ENCODE data around the gene ZC3H4.
A peak's percentile ranks its signal among the peaks of the same experiment; 100 is the strongest.
"Not testable (repeated sequence)": the region's sequence is repeated elsewhere in the genome, so short reads cannot be mapped to it uniquely, and the experiment has no call there.

The ZC3H4 gene

GRCh38 chr19:47067215-47067847 lies 46.2 kb downstream of the ZC3H4 start:
- Mint-ChIP-seq H3K4me3 (no peak overlapping the region), H3K27me3 (no peaks in the 10 kb centered on the region), H3K4me1 (ENCODE audit: low read depth) (no peaks in the 10 kb centered on the region), H3K27ac (no peak overlapping the region), H3K9me3 (no peaks in the 10 kb centered on the region), H3K36me3 (ENCODE audit: low read depth) (peaks cover 36% of the 10 kb centered on the region)

GRCh38 chr19:47066376-47067214 lies 47.0 kb downstream of the ZC3H4 start:
- H3K4me1 Mint-ChIP-seq (ENCODE audit: low read depth): no peaks in the 10 kb centered on the region
- no peaks in the 10 kb centered on the region for H3K9me3 Mint-ChIP-seq
- H3K27ac Mint-ChIP-seq: no peak overlapping the region
- H3K27me3 Mint-ChIP-seq: no peaks in the 10 kb centered on the region
- peaks cover 33% of the 10 kb centered on the region for H3K36me3 Mint-ChIP-seq (ENCODE audit: low read depth)
- no peak overlapping the region for H3K4me3 Mint-ChIP-seq

- no peaks in the 10 kb centered on the region for H3K4me1 Mint-ChIP-seq (ENCODE audit: low read depth)
- H3K36me3 Mint-ChIP-seq (ENCODE audit: low read depth): peaks cover 20% of the 10 kb centered on the region
- no peaks in the 10 kb centered on the region for H3K9me3 Mint-ChIP-seq
- H3K4me3 Mint-ChIP-seq: no peak overlapping the region
- H3K27me3 Mint-ChIP-seq: no peaks in the 10 kb centered on the region
- H3K27ac Mint-ChIP-seq: no peak overlapping the region
Measured at GRCh38 chr19:47065242-47065641, 48.3 kb downstream of the ZC3H4 start.

GRCh38 chr19:47063874-47064273 lies 49.7 kb downstream of the ZC3H4 start:
- no peaks in the 10 kb centered on the region for H3K27me3 Mint-ChIP-seq
- no peak overlapping the region for H3K4me3 Mint-ChIP-seq
- H3K9me3 Mint-ChIP-seq: no peaks in the 10 kb centered on the region
- no peak overlapping the region for H3K27ac Mint-ChIP-seq
- peaks cover 15% of the 10 kb centered on the region for H3K36me3 Mint-ChIP-seq (ENCODE audit: low read depth)
- H3K4me1 Mint-ChIP-seq (ENCODE audit: low read depth): no peaks in the 10 kb centered on the region

GRCh38 chr19:47058621-47059022 lies 55.0 kb downstream of the ZC3H4 start:
- Mint-ChIP-seq H3K27ac (no peak overlapping the region), H3K4me3 (no peak overlapping the region), H3K27me3 (no peaks in the 10 kb centered on the region), H3K9me3 (no peaks in the 10 kb centered on the region), H3K4me1 (ENCODE audit: low read depth) (no peaks in the 10 kb centered on the region), H3K36me3 (ENCODE audit: low read depth) (no peaks in the 10 kb centered on the region)

- H3K27me3 Mint-ChIP-seq: no peaks in the 10 kb centered on the region
- no peaks in the 10 kb centered on the region for H3K4me1 Mint-ChIP-seq (ENCODE audit: low read depth)
- H3K4me3 Mint-ChIP-seq: no peak overlapping the region
- H3K36me3 Mint-ChIP-seq (ENCODE audit: low read depth): no peaks in the 10 kb centered on the region
- no peaks in the 10 kb centered on the region for H3K9me3 Mint-ChIP-seq
- no peak overlapping the region for H3K27ac Mint-ChIP-seq
Measured at GRCh38 chr19:47057328-47057727, 56.2 kb downstream of the ZC3H4 start.

GRCh38 chr19:47056411-47056810 lies 57.2 kb downstream of the ZC3H4 start:
- H3K4me1 Mint-ChIP-seq (ENCODE audit: low read depth): no peaks in the 10 kb centered on the region
- H3K27ac Mint-ChIP-seq: no peak overlapping the region

GRCh38 chr19:47050562-47050961 lies 63.0 kb downstream of the ZC3H4 start:
- not testable (repeated sequence) for H3K27ac Mint-ChIP-seq; H3K4me3 Mint-ChIP-seq; H3K4me1 Mint-ChIP-seq (ENCODE audit: low read depth); H3K36me3 Mint-ChIP-seq (ENCODE audit: low read depth); H3K9me3 Mint-ChIP-seq; H3K27me3 Mint-ChIP-seq

More at GRCh38 chr19:47056411-47056810, 57.2 kb downstream of the ZC3H4 start:
- Mint-ChIP-seq H3K36me3 (ENCODE audit: low read depth) (no peaks in the 10 kb centered on the region), H3K9me3 (no peaks in the 10 kb centered on the region), H3K27me3 (no peaks in the 10 kb centered on the region), H3K4me3 (no peak overlapping the region)

- no peaks in the 10 kb centered on the region for H3K36me3 Mint-ChIP-seq (ENCODE audit: low read depth)
- no peaks in the 10 kb centered on the region for H3K27me3 Mint-ChIP-seq
- H3K27ac Mint-ChIP-seq: peak overlapping the region; percentile 49
- H3K9me3 Mint-ChIP-seq: no peaks in the 10 kb centered on the region
- peaks cover 9% of the 10 kb centered on the region for H3K4me1 Mint-ChIP-seq (ENCODE audit: low read depth)
- peak overlapping the region; percentile 96 for H3K4me3 Mint-ChIP-seq
Measured at GRCh38 chr19:47049307-47049700, 64.3 kb downstream of the ZC3H4 start.

GRCh38 chr19:47047763-47048405 lies 65.7 kb downstream of the ZC3H4 start:
- Mint-ChIP-seq H3K36me3 (ENCODE audit: low read depth) (no peaks in the 10 kb centered on the region), H3K27ac (peak overlapping the region; percentile 88), H3K4me1 (ENCODE audit: low read depth) (peaks cover 9% of the 10 kb centered on the region), H3K27me3 (no peaks in the 10 kb centered on the region), H3K9me3 (no peaks in the 10 kb centered on the region), H3K4me3 (peak overlapping the region; percentile 96)

GRCh38 chr19:47047272-47047762 lies 66.3 kb downstream of the ZC3H4 start:
- Mint-ChIP-seq H3K27ac (peak overlapping the region; percentile 66), H3K27me3 (no peaks in the 10 kb centered on the region), H3K4me3 (peak overlapping the region; percentile 96), H3K9me3 (no peaks in the 10 kb centered on the region), H3K4me1 (ENCODE audit: low read depth) (peaks cover 9% of the 10 kb centered on the region), H3K36me3 (ENCODE audit: low read depth) (no peaks in the 10 kb centered on the region)

- H3K27ac Mint-ChIP-seq: no peak overlapping the region
- H3K9me3 Mint-ChIP-seq: no peaks in the 10 kb centered on the region
- no peaks in the 10 kb centered on the region for H3K27me3 Mint-ChIP-seq
- H3K4me1 Mint-ChIP-seq (ENCODE audit: low read depth): peaks cover 9% of the 10 kb centered on the region
- no peak overlapping the region for H3K4me3 Mint-ChIP-seq
- H3K36me3 Mint-ChIP-seq (ENCODE audit: low read depth): no peaks in the 10 kb centered on the region
Measured at GRCh38 chr19:47045867-47046470, 67.6 kb downstream of the ZC3H4 start.

GRCh38 chr19:47044946-47045866 lies 68.4 kb downstream of the ZC3H4 start:
- H3K4me1 Mint-ChIP-seq (ENCODE audit: low read depth): peaks cover 9% of the 10 kb centered on the region
- H3K9me3 Mint-ChIP-seq: no peaks in the 10 kb centered on the region
- H3K27me3 Mint-ChIP-seq: no peaks in the 10 kb centered on the region
- H3K27ac Mint-ChIP-seq: no peak overlapping the region
- H3K4me3 Mint-ChIP-seq: no peak overlapping the region
- H3K36me3 Mint-ChIP-seq (ENCODE audit: low read depth): no peaks in the 10 kb centered on the region

GRCh38 chr19:47040869-47041268 lies 72.7 kb downstream of the ZC3H4 start:
- Mint-ChIP-seq H3K4me1 (ENCODE audit: low read depth) (peaks cover 11% of the 10 kb centered on the region), H3K36me3 (ENCODE audit: low read depth) (no peaks in the 10 kb centered on the region), H3K27me3 (no peaks in the 10 kb centered on the region), H3K9me3 (no peaks in the 10 kb centered on the region), H3K4me3 (no peak overlapping the region), H3K27ac (no peak overlapping the region)
